Gastrocnemius medialis (tissue), 4 donors: ENCODE data around the gene GALNT2.

ENCODE experiments used
- POLR2A ChIP-seq, 2 donors: fragments of 450-650 bp; IDR thresholded peaks; one replicate each; pipeline ENCODE4 v1.6.1; 2017; ENCODE audit warnings: antibody characterized with exemption in 2 of 2, mild to moderate bottlenecking in 2 of 2, moderate library complexity in 2 of 2
- TF ChIP-seq, protein P1 (sequence below), 5 experiments: fragments of 450-650 bp in 3 of 5; fragments of 200-600 bp in 2 of 5; sonication (generic) in 2 of 5; IDR thresholded peaks in 4 of 5; conservative IDR thresholded peaks in 1 of 5; 1 replicate in 4 of 5; 2 replicates in 1 of 5; pipeline ENCODE4 v1.5.1; 2016 to 2019; ENCODE audit warnings: antibody characterized with exemption in 5 of 5, mild to moderate bottlenecking in 3 of 5, moderate library complexity in 3 of 5

DNA sequence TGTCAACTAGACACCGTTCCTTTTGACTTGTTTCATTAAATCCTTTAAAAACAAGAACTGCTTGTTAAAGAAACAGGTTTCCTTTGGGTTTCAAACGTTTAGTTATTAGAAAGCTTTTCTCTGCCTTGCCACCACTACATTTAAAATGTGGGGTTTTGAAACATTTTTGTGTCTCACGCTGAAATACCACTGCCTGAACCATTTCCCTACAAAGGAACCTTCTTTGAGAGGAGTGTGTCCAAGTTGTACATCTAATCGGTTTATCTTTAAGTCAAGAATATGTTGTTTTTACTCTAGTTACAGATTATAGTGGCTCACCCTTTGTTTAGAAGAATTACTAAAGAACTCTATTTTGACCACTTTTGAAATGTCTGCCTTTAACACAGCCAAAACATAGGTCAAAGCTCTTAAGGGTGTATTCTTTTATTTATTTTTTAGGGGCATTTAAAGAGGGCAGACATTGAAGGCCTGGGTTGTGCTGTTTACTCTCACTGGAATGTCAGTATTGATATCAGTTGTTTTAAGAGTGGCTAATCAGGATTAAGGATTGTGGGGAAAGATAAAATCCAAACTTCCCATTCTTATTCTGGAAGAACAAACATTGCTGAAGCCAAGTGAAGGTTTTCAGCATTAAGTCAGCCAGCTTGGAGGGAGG, 143.4 kb downstream of the GALNT2 start:
- TF ChIP-seq, protein P1, sequence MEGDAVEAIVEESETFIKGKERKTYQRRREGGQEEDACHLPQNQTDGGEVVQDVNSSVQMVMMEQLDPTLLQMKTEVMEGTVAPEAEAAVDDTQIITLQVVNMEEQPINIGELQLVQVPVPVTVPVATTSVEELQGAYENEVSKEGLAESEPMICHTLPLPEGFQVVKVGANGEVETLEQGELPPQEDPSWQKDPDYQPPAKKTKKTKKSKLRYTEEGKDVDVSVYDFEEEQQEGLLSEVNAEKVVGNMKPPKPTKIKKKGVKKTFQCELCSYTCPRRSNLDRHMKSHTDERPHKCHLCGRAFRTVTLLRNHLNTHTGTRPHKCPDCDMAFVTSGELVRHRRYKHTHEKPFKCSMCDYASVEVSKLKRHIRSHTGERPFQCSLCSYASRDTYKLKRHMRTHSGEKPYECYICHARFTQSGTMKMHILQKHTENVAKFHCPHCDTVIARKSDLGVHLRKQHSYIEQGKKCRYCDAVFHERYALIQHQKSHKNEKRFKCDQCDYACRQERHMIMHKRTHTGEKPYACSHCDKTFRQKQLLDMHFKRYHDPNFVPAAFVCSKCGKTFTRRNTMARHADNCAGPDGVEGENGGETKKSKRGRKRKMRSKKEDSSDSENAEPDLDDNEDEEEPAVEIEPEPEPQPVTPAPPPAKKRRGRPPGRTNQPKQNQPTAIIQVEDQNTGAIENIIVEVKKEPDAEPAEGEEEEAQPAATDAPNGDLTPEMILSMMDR (IDR thresholded peaks at IDR 0.05 in 4 of 5, conservative IDR thresholded peaks at IDR 0.05 in 1 of 5) = no peak
- no peak for TF ChIP-seq POLR2A (IDR thresholded peaks at IDR 0.05)
